HEK293 (cell line): Measurements from ENCODE around the gene CDIPT.
"Not testable (repeated sequence)": the region's sequence is repeated elsewhere in the genome, so short reads cannot be mapped to it uniquely, and the experiment has no call there.

Experiments
- CTCF ChIA-PET: fragments of 350-600 bp; formaldehyde crosslinking; extraction: SDS; loops from one replicate; lab custom pipeline; 2021; ENCODE audit warnings: antibody characterized with exemption; lab: Yijun Ruan, JAX
- POLR2A ChIA-PET: fragments of 300-600 bp; formaldehyde crosslinking; extraction: SDS; loops from one replicate; lab custom pipeline; 2020; ENCODE audit warnings: antibody characterized with exemption, inconsistent platforms; lab: Yijun Ruan, JAX
- H3K27ac ChIP-seq: fragments of 200-500 bp; sonication (Bioruptor generic); 2 replicates; pipeline ENCODE4 v1.5.1; 2014; ENCODE audit warnings: low read depth, low read length, control low read depth, inconsistent platforms; ENCODE audit errors: extremely low read depth
- H3K36me3 ChIP-seq, 2 experiments: fragments of 200-500 bp in 1 of 2; sonication (Bioruptor generic) in 1 of 2; 1 replicate in 1 of 2; 2 replicates in 1 of 2; pipeline ENCODE4 v1.5.1; 2014 to 2017; ENCODE audit warnings: inconsistent platforms in 2 of 2, low read length in 2 of 2; ENCODE audit not compliant: control insufficient read depth in 2 of 2, insufficient read depth in 1 of 2
- H3K4me1 ChIP-seq: fragments of 200-500 bp; sonication (Bioruptor generic); 2 replicates; pipeline ENCODE4 v1.5.1; 2014; ENCODE audit warnings: mild to moderate bottlenecking, low read length, inconsistent platforms; ENCODE audit not compliant: control insufficient read depth, insufficient read depth
- H3K4me3 ChIP-seq: 2 replicates; pipeline ENCODE4 v1.5.1; 2011; ENCODE audit warnings: low read depth, mild to moderate bottlenecking, control low read depth, low read length, moderate library complexity
- H3K9me3 ChIP-seq: fragments of 200-500 bp; sonication (Bioruptor generic); 2 replicates; pipeline ENCODE4 v1.5.1; 2014; ENCODE audit warnings: low read depth, low read length, inconsistent platforms; ENCODE audit not compliant: control insufficient read depth, insufficient read depth
- IKZF3 ChIP-seq: fragments of 450-650 bp; IDR thresholded peaks from 2 replicates; pipeline ENCODE4 v1.5.0; 2018; ENCODE audit warnings: missing biosample characterization, mild to moderate bottlenecking, missing genetic modification characterization, moderate library complexity
- ZBTB1 ChIP-seq: fragments of 450-650 bp; formaldehyde crosslinking; IDR thresholded peaks from 2 replicates; pipeline ENCODE4 v1.5.1; 2016; ENCODE audit warnings: missing biosample characterization, missing genetic modification characterization
- ZBTB17 ChIP-seq: fragments of 450-650 bp; formaldehyde crosslinking; IDR thresholded peaks from 2 replicates; pipeline ENCODE4 v1.5.1; 2016; ENCODE audit warnings: missing biosample characterization, missing genetic modification characterization
- ZNF10 ChIP-seq: fragments of 450-650 bp; formaldehyde crosslinking; IDR thresholded peaks from 2 replicates; pipeline ENCODE4 v1.5.1; 2017; ENCODE audit warnings: missing biosample characterization, missing genetic modification characterization
- ZNF121 ChIP-seq: fragments of 450-650 bp; formaldehyde crosslinking; IDR thresholded peaks from 2 replicates; pipeline ENCODE4 v1.5.1; 2016; ENCODE audit warnings: missing biosample characterization, missing genetic modification characterization
- ZNF16 ChIP-seq: fragments of 450-650 bp; formaldehyde crosslinking; IDR thresholded peaks from 2 replicates; pipeline ENCODE4 v1.5.1; 2016; ENCODE audit warnings: low read depth, missing biosample characterization, missing genetic modification characterization
- ZNF426 ChIP-seq: fragments of 450-650 bp; formaldehyde crosslinking; IDR thresholded peaks from 2 replicates; pipeline ENCODE4 v1.5.1; 2017; ENCODE audit warnings: missing biosample characterization, missing genetic modification characterization, mild to moderate bottlenecking, inconsistent platforms, moderate library complexity
- ZNF621 ChIP-seq: fragments of 450-650 bp; formaldehyde crosslinking; IDR thresholded peaks from 2 replicates; pipeline ENCODE4 v1.5.1; 2017; ENCODE audit warnings: missing biosample characterization, missing genetic modification characterization
- ZNF747 ChIP-seq: fragments of 450-650 bp; formaldehyde crosslinking; IDR thresholded peaks from 2 replicates; pipeline ENCODE4 v1.5.1; 2016; ENCODE audit warnings: missing biosample characterization, missing genetic modification characterization
- ZNF777 ChIP-seq: fragments of 450-650 bp; formaldehyde crosslinking; IDR thresholded peaks from 2 replicates; pipeline ENCODE4 v1.5.1; 2017; ENCODE audit warnings: missing biosample characterization, missing genetic modification characterization, borderline replicate concordance
- ZNF837 ChIP-seq: fragments of 450-650 bp; formaldehyde crosslinking; IDR thresholded peaks from 2 replicates; pipeline ENCODE4 v1.5.1; 2016; ENCODE audit warnings: missing biosample characterization, missing genetic modification characterization
- TF ChIP-seq, protein P1 (sequence below): fragments of 450-650 bp; formaldehyde crosslinking; IDR thresholded peaks from 2 replicates; pipeline ENCODE4 v1.5.1; 2016; ENCODE audit warnings: missing biosample characterization, missing genetic modification characterization
- TF ChIP-seq, protein P2 (sequence below): IDR thresholded peaks from 2 replicates; pipeline ENCODE4 v1.6.1; 2011; ENCODE audit warnings: mild to moderate bottlenecking, low read depth, low read length, borderline replicate concordance
- TF ChIP-seq, protein P3 (sequence below): fragments of 450-650 bp; formaldehyde crosslinking; IDR thresholded peaks from 2 replicates; pipeline ENCODE4 v1.5.1; 2016; ENCODE audit warnings: missing biosample characterization, missing genetic modification characterization
- TF ChIP-seq, protein P4 (sequence below): fragments of 450-650 bp; formaldehyde crosslinking; IDR thresholded peaks from 2 replicates; pipeline ENCODE4 v1.5.1; 2016; ENCODE audit warnings: missing biosample characterization, missing genetic modification characterization
- TF ChIP-seq, protein P5 (sequence below): fragments of 450-650 bp; formaldehyde crosslinking; IDR thresholded peaks from 2 replicates; pipeline ENCODE4 v1.5.1; 2017; ENCODE audit warnings: missing biosample characterization, missing genetic modification characterization

CDIPT gene

DNA sequence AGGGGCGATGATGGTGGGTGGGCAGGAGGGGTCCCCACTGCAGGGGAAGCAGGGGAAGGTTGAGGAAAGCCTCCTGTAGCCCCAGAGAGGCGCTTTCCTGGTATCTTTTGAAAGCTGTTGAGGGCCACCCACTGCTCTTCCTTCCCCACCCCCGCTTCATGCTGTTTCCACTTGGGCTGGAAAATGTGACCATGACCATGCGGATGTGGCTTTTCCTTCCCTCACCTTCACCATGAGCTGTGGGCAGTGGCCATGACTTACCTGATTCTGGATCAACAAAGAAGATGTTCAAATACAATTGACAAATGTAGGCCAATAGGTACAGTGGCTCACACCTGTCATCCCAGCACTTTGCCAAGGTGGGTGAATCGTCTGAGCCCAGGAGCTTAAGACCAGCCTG is 28.9 kb downstream of the CDIPT start:
- H3K9me3 ChIP-seq: no peaks in the 10 kb centered on the region
- H3K4me3 ChIP-seq: no peak overlapping the region
- no peaks in the 10 kb centered on the region for H3K4me1 ChIP-seq
- peaks cover 0 to 5% of the 10 kb centered on the region in 2 experiments; a peak in 1 of 3 replicates for H3K36me3 ChIP-seq
- CTCF ChIA-PET: interaction anchor here (0.6 to 6.5 kb wide), 2 partner anchors 14 to 1180 kb away, joined by 6 to 67 read pairs; no protein-coding TSS in a partner anchor
- POLR2A ChIA-PET: no interaction called here
- TF ChIP-seq ZNF747 (tag by site-specific recombination): no peak
- TF ChIP-seq ZNF777: no peak
- TF ChIP-seq, protein P1, sequence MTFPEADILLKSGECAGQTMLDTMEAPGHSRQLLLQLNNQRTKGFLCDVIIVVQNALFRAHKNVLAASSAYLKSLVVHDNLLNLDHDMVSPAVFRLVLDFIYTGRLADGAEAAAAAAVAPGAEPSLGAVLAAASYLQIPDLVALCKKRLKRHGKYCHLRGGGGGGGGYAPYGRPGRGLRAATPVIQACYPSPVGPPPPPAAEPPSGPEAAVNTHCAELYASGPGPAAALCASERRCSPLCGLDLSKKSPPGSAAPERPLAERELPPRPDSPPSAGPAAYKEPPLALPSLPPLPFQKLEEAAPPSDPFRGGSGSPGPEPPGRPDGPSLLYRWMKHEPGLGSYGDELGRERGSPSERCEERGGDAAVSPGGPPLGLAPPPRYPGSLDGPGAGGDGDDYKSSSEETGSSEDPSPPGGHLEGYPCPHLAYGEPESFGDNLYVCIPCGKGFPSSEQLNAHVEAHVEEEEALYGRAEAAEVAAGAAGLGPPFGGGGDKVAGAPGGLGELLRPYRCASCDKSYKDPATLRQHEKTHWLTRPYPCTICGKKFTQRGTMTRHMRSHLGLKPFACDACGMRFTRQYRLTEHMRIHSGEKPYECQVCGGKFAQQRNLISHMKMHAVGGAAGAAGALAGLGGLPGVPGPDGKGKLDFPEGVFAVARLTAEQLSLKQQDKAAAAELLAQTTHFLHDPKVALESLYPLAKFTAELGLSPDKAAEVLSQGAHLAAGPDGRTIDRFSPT (tag by site-specific recombination): no peak
- TF ChIP-seq ZNF426: no peak
- TF ChIP-seq, protein P2, sequence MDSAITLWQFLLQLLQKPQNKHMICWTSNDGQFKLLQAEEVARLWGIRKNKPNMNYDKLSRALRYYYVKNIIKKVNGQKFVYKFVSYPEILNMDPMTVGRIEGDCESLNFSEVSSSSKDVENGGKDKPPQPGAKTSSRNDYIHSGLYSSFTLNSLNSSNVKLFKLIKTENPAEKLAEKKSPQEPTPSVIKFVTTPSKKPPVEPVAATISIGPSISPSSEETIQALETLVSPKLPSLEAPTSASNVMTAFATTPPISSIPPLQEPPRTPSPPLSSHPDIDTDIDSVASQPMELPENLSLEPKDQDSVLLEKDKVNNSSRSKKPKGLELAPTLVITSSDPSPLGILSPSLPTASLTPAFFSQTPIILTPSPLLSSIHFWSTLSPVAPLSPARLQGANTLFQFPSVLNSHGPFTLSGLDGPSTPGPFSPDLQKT: no peak
- TF ChIP-seq, protein P3, sequence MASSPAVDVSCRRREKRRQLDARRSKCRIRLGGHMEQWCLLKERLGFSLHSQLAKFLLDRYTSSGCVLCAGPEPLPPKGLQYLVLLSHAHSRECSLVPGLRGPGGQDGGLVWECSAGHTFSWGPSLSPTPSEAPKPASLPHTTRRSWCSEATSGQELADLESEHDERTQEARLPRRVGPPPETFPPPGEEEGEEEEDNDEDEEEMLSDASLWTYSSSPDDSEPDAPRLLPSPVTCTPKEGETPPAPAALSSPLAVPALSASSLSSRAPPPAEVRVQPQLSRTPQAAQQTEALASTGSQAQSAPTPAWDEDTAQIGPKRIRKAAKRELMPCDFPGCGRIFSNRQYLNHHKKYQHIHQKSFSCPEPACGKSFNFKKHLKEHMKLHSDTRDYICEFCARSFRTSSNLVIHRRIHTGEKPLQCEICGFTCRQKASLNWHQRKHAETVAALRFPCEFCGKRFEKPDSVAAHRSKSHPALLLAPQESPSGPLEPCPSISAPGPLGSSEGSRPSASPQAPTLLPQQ: no peak
- TF ChIP-seq ZBTB1 (tag by site-specific recombination): no peak
- TF ChIP-seq ZNF16 (tag by site-specific recombination): no peak
- no peak for TF ChIP-seq ZNF621
- no peak for TF ChIP-seq ZNF837
- no peak for TF ChIP-seq IKZF3
- no peak overlapping the region for H3K27ac ChIP-seq

DNA sequence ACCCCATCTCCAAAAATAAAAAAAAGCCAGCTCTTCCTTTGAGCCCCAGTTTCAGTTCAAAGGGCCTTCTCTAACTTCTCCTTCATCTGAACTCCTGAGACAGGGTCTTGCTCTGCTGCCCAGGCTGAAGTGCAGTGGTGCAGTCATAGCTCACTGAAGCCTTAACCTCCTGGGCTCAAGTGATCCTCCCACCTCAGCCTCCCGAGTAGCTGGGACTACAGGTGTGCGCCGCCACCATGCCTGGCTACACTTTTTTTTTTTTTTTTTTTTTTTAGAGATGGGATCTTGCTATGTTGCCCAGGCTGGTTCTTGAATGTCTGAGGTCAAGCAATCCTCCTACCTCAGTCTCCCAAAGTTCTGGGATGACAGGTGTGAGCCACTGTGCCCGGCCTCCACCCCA is 29.8 kb downstream of the CDIPT start:
- not testable (repeated sequence) for H3K4me1 ChIP-seq, H3K4me3 ChIP-seq, H3K9me3 ChIP-seq, H3K36me3 ChIP-seq
- CTCF ChIA-PET: interaction anchor here (0.6 to 1.2 kb wide), 2 partner anchors 15 to 186 kb away, joined by 4 to 10 read pairs; no protein-coding TSS in a partner anchor
- peak; percentile 92 for TF ChIP-seq ZNF121 (tag by site-specific recombination)
- TF ChIP-seq, protein P4, sequence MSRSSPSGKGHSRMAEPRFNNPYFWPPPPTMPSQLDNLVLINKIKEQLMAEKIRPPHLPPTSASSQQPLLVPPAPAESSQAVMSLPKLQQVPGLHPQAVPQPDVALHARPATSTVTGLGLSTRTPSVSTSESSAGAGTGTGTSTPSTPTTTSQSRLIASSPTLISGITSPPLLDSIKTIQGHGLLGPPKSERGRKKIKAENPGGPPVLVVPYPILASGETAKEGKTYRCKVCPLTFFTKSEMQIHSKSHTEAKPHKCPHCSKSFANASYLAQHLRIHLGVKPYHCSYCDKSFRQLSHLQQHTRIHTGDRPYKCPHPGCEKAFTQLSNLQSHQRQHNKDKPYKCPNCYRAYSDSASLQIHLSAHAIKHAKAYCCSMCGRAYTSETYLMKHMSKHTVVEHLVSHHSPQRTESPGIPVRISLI: peak; percentile 25; the same call in 1 of the 2 replicates
- TF ChIP-seq, all 188 proteins: peak for 2; not testable (repeated sequence) for 186
- not testable (repeated sequence) for H3K27ac ChIP-seq
- POLR2A ChIA-PET: interaction anchor here (0.6 kb wide), 1 partner anchor 194 kb away, joined by 3 read pairs; no protein-coding TSS in a partner anchor

DNA sequence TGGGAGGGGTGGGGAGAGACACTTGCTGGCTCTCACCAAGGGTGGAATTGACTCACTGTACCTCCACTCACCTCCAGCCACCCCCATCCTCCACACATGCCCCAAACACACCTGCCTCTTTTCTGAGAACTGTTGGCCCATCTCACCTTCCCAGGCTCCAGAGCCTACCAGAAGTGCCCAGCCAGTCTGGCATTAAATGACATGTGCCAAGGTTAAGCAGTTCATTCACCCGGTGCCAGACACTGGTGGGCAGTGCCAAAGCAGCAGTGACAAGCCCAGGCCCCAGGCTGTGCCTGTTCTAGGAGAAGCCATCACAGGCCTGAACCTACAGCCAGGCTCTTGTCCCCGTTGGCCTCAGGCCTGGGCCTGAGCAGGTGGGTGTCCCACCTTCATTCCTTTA is 31.5 kb downstream of the CDIPT start:
- H3K4me3 ChIP-seq: no peak overlapping the region
- H3K36me3 ChIP-seq: peaks cover 0 to 5% of the 10 kb centered on the region in 2 experiments; a peak in 1 of 3 replicates
- no peaks in the 10 kb centered on the region for H3K4me1 ChIP-seq
- CTCF ChIA-PET: no interaction called here
- H3K27ac ChIP-seq: no peak overlapping the region
- TF ChIP-seq, protein P5, sequence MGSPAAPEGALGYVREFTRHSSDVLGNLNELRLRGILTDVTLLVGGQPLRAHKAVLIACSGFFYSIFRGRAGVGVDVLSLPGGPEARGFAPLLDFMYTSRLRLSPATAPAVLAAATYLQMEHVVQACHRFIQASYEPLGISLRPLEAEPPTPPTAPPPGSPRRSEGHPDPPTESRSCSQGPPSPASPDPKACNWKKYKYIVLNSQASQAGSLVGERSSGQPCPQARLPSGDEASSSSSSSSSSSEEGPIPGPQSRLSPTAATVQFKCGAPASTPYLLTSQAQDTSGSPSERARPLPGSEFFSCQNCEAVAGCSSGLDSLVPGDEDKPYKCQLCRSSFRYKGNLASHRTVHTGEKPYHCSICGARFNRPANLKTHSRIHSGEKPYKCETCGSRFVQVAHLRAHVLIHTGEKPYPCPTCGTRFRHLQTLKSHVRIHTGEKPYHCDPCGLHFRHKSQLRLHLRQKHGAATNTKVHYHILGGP (tag by site-specific recombination): no peak
- TF ChIP-seq ZBTB17 (tag by site-specific recombination) (no peak), ZNF10 (peak; percentile 74)
- TF ChIP-seq, all 188 proteins: peak for 1
- POLR2A ChIA-PET: no interaction called here
- H3K9me3 ChIP-seq: no peaks in the 10 kb centered on the region
